CD4-positive, alpha-beta T cell treated with Interleukin-12 subunit alpha and Interleukin-12 subunit beta, for 1 hour (primary cell): ENCODE results near the gene HHIP.

Experiments used
- DNase-seq: peaks from one replicate; pipeline ENCODE4 v3.0.0-alpha.2; 2020

HHIP gene

DNA sequence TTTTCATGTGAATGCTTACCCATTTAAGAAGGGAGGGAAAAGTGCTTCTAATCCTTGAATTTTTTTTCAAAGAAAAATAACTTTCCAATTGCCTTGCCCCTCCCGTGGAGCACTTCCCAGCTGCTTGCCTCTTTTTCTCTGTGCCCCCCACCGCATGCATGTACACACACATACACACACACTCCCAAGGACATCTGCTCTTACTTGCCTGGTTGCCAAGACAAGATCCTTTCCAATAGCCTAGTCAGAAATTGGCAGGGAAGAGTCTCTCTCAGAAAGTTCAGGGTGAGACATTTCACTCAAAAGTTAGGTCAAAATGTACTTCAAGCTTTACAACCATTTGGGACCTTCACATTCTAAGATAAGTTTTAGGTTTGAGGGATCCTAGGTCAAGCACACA is 10.9 kb downstream of the HHIP start:
- no peak for DNase-seq

DNA sequence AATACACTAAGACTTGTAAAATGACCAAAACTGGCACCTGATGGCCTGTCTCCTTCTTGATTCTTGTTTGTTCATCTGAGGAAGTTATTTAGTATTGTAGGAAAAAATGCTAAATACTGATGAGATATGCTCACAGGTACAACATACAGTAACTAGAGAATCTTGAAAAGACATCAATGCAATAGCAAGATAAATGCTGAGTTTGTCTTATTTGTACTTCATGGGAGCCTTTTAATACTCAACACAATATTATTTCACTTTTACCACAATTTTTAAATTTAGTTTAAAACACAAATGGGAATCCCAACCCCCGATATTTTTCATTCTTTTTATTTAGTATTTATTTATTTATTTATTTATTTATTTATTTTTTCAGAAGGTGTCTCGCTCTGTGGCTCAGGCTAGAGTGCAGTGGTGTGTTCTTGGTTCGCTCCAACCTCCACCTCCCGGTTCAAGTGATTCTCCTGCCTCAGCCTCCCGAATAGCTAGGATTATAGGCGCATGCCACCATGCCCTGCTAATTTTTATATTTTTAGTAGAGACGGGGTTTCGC is 12.1 kb downstream of the HHIP start:
- no peak for DNase-seq

DNA sequence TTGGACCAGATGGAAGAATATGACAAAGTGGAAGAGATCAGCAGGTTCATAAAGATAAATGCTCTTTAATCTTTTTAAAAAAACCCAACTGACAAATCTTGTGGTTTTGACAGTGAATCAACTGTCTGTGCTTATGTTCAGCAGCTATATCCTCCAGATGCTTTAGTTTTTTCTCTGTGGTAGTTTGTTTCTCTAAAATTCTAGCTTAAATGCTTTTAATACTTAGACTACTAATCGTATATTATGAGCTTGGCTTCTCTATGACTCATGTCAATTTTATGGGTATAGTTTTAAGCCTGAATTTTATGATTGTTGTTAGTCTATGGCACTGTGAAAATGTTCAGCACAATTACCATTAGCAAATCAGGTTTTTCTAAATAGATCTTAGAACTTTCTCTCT is 12.9 kb downstream of the HHIP start:
- DNase-seq = no peak

DNA sequence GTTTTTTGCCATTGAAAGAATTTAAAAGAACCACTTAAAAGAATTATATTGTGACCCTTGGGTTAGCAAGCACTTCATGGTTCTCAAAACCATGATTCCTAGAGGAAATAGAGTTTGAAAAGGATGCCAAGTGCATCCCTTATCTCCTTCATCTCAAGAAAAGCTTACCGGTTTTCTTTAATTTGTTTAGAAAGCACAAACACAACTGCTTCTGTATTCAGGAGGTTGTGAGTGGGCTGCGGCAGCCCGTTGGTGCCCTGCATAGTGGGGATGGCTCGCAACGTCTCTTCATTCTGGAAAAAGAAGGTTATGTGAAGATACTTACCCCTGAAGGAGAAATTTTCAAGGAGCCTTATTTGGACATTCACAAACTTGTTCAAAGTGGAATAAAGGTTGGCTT is 13.5 kb downstream of the HHIP start:
- no peak for DNase-seq

DNA sequence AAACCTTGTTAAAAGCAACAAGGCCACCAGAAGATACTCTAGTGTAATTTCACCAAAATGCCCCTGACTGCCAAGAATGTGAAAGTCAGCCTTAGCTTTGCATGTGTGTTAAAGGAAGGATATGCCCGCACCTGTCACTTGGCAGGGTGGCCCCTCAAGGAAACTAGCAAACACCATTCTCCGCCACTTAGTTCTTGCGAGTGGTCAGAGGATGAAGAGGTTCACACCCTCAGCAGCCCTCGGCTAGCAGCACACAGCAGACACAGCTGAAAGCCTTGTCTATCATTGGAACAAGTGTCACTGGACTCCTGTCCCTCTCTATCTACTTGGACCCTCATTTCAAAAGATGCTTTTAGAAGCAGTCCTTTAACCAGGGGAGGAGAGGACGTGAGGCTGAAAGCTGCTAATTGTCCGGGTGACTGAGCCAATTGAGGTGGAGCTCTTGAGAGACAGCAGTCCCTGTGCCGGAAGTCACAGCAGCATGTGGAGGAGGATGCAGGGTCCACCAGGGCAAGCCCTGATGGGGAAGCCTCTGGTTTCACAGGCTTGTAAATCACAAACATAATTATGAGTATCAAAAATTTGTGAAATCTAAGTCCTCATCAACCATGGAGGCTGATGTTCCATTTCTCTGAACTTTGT is 18.0 kb downstream of the HHIP start:
- no peak for DNase-seq

DNA sequence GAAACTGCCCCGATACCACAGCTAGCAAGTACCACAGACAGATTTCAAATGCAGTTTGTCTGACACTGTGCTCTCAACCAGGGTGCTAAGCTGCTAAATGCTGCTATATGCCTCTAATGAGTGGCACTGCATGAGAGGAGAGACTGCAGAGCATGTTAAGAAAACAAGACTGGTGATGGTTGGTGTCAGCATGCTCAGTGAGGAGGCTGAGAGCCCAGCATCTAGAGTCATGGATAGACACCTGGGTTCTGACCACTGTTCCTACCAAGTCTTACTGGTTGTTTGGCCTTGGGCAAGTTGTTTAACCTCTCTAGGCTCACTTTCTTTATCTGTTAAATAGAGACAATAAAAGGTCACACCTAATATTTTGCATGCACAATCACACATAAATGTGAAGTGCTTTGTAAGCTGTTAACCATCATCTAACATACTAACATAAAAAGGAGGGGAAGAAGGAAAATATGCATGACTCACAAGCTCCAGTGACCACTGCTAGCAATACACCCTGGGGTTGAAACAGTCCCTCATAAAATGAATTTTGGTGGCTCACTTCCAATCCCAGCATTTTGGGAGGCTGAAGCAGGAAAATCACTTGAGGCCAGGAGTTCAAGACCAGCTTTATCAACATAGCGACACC is 20.7 kb downstream of the HHIP start:
- no peak for DNase-seq

DNA sequence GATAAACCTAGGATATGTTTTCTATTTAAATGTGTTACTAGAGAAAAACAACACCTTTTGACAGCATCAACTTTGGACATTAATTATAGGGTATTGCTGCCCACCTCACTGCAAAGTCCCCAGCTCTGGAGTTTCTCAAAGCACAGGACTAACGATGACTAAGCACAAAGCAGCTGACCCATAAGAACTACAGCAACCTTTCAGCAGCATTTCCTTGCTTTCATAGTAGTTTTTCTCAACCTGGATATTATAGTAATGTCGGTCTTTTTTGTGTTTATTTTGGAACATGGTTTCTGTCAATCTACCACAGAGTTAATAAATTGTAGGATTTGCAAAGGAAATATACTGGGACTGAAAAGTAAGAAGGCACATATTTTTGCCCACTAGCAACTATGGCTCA is 21.5 kb downstream of the HHIP start:
- no peak for DNase-seq

DNA sequence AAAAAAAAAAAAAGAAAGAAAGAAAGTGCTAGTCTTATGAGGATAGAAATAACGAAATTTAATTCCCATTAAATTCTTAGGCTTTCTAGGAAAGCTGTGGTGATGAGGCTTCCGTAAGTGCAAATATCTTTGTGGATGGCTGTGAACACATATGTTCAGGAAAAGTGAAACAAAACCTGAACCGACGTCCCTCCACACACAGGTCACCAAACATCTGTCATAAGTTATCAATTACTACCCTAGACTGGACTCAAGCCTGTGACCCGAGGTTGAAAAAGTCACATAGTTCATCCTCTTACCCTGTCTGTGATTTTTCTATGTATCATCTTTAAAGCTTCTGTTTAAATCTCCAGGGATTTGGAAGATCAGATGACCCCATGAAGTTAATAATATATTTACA is 24.8 kb downstream of the HHIP start:
- DNase-seq = no peak

DNA sequence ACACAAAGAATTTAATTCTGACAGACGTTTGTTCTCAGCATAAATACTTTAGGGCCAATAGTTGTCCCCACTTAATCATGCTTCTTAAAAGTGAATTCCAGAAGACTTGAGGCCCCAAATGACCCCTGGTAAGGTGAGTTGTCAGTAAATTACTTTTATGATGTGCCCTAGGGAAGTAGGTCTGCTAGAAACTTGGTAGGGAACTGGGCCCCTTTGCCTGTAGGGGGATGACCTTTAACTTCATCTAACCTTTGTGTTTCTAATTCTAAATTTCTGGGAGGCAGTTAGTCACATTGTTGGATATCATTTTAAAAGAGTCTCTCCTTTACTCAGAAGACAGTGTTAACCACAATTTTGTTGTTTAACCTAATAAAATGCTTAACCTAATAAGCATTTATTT is 28.8 kb downstream of the HHIP start:
- DNase-seq = no peak

DNA sequence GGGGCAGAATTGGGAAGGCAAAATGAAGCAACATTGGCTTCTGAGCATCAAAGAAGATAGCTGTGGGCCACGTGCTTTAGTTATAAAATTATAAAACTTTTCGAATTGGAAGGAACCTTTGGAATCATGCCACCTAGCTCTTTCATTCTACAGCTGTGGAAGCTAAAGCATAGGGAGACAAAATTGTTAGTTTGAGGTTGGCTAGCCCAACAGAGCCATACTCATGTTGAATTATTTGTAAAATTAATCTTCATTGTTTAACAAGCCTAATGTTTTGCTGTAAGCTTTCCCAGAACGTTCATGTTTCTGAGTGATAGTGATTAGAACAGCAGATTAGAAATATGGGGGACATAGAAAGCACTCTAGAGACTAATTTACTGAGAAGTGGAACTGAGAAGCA is 35.9 kb downstream of the HHIP start:
- no peak for DNase-seq

DNA sequence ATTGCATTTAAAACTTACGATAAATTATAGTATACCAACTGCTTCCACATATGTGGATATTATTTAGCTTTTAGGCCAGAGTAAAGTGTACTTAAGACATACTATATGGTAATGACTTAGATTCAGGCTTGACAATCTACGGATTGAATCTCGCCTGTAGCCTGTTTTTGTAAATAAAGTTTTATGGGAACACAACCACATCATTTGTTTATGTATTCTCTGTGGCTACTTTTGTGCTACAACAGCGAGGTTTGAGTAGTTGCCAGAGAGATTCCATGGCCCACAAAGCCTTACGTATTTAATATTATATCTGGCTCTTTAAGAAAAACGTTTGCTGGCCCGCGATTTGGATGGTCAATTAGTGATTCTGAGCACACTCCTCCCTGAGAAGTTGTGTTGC is 37.6 kb downstream of the HHIP start:
- no peak for DNase-seq

DNA sequence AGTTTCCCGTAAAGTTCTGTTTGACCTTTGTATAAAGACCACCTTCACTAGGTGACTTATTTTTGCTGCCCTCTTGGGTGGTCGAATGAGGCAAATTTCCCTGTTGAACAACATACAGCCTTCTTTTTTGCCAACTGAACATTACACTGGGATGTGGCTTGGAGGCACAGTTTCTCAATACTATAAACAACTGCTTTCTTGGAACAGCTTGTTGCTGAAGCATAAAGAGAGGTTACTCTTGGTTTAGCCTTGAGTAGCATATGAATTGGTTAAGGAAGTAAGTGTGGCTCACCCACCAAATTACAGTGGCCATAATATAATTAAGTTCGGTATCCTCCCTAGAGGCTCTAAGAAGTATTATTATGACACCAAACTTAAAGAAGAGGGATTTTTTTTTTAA is 40.0 kb downstream of the HHIP start:
- DNase-seq = no peak

DNA sequence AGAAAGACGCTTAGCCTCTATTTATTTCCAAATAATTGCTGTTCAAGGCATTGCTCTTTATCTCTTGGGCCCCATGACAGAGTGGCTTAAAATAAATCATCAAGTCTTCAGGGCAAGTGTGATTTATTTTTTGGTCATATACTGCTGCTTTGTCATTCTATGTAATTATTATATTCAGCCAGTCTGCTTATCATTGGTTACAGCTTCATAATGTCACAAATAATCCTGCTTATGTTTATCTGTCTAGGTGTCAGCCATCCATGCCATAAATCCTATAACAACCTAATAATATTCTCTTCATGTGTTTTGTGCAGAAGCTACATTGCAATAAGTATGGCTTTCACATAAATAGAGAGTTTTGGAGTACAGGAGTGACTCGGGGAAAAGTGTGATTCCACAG is 41.0 kb downstream of the HHIP start:
- no peak for DNase-seq

DNA sequence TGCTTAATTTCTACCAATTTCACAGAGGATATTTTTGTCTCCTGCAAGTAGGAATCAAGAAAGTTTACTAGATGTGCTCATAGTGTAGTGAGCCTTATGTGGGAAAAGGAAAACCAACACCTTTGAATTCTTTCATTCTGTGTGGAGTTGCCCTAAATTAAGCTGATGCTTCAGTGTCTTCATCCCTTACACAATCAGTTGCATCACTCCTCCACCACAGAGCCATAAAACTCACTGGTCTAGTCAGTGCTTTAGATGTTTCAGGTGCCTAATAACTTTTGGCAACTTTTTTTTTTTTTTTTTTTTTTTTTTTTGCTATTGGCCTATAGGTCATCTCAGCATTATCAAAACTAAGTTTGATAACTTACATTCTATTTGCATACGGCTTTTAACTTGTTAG is 41.5 kb downstream of the HHIP start:
- no peak for DNase-seq

DNA sequence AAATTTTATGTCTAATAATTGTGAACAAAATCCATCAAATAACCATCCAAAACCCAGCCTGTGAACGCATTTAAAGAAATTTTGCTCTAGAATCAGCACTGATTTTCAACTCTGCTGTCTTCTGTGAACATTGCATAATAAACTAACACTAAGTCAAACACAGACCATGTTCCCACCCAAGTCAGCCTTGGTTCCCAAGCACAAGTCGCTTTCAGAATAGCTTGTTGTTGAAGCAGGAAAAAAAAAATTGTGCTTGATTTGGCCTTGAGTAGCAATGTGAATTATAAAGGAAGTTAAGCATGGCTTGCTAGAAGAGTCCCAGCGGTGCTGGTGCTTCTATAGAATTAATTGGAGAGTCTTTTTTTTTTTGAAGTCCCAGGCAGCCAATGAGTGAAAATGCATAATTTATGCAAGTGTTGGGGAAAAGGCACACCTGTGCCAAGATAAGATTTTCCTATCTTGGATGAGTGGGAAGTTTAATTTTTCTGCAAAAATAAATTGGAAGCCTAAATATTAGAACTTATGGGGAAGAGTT is 42.1 kb downstream of the HHIP start:
- DNase-seq = no peak

DNA sequence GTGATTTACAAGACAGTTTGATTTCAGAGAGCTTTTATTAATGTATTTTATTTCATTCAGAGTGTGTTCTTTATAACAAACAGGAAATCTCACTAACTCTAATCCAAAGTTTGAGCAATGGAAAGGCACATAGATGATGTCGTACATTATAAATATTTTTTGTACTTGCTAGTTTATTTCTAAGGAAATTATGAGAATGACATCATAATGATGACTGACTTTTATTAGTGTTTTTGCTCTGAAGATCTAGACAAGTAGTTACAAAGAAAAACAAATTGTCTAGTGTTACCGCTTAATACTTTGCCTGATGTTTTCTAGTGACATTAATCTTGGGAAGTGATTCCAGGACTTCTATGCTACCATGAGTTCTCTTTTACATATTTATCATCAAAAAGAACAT is 43.2 kb downstream of the HHIP start:
- no peak for DNase-seq

DNA sequence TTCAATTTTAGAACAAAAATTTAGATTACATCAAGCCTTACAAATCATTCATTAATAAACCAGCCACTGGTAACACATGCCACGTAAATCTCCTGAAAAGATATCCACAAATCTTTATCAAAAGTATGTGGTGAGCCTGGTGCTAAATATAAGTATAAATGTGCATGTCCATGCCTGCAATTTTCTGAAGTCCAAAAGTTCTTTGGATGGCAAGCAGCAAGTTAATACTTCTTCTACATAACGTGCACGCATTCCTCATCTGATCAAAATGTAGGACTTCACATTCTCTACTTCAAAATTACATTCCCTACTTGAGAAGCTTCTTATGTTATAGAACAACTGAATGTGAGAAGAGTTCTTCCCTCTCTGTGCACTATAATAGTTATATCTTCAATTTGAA is 49.8 kb downstream of the HHIP start:
- no peak for DNase-seq

DNA sequence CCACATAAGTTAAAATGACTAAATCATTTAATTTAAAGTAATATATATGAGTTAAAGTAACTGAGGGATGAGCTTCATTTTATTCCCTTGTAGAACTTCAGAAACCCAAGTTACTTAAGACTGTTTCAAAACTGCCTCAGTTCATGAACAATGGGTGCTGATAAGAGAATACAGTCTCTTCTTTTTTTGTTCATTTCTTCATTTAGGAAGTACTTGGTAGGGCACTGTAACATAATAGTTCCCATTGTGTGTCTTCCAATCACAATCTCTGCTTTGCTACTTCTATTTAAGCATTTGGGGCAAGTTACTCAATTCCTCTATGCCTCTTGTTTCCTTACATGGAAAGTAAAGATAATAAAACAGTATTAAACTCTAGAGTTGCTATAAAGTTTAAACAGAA is 50.4 kb downstream of the HHIP start:
- no peak for DNase-seq

DNA sequence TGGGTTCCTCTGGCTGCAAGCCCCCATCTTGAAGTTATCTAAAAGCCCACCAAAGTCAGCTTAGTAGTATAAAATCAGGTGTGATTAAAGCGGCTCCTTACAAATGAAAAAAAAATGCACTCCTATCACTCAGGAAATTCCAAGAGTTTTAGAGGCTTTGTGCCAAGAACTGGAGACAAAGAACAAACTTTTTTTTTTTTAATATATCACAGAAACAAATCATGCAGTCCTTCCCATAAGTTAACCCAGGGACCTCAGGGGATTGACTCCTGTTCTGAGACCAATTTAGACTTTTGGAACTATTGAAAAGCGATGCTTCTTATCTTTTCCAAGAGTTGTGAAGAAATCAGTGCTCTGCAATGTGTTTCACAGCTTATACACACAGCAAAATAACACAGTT is 53.6 kb downstream of the HHIP start:
- DNase-seq = no peak

DNA sequence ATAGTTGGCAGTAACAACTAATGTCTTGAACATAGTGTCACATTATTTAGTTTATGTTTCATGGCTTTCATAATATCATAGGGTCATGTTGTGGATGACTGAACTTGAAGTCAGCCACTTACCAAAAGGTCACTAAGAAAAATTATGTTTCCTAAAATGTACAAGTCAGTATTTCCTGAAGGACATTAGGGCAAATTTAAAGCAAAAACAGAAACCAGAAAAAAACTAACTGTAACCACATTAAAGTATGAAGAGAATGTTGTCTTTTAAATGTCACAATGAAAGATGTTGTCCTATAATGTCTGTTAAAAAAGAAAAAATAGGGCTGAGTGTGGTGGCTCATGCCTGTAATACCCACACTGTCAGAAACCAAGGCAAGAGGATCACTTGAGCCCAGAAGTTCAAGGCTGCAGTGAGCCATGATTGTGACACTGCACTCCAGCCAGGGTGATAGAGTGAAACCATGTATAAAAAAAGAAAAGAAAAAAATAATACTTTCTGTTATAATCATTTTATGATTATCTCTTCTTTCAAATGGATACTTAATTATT is 55.8 kb downstream of the HHIP start:
- DNase-seq = no peak

DNA sequence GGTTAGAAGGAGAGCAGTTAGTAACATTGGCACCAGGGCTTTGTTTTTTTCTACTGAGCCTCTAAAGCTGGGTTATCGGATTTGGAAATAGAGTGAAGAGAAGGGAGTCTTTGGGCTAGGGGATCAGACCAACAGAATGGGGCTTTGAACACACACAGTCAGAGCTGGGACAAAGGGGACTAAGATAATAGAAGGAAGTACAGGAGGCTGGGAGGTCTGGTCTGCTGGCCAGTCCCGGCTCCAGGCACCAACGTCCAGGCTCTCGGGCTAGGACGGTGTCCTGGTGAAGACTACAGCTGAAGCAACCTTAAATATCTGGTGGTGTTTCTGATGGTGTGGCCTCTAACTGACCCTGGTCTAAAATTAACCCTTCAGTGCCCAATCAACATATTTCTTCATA is 57.5 kb downstream of the HHIP start:
- DNase-seq = no peak

DNA sequence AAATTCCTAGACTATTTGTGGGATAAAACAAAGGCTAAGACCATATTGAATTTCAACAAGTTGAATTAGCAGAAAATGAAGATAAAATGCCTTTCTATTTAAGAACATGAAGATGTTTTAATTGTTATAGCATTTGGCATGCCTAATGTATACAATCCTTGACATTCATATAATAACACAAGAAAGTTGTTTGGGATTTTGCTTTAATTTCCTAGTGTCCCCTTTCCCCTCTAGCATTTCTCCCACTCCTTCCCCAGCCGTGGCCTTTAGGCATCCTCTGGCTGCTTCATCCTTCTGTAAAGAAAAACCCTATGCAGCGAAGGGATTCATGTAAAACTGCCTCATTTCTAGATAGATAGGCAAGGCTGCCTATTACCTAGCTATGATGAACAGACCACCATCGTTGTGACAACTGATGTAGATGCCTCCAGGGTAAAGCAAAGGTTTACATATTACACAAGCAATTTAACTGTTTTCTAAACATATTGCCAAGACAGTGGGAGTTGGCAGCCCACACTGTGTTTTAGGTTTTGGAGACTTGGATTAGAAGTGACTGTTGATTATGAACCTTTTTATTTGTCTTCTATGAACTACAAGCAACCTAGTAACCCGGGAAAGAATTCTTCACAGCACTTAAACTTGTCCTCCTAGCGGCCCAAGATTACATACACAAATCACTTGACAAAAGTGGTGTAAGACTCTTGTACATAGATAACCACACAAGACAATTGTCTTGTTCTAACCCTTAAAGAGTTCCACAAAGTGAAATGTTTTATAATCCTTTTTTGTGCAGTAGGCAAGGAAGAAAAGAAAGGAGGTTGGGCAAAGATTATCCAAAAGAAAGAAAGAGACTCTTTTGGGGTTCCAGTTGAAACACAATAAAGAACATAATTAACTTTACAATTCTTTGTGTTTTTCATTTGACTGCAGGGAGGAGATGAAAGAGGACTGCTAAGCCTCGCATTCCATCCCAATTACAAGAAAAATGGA is 59.9 kb downstream of the HHIP start:
- no peak for DNase-seq

DNA sequence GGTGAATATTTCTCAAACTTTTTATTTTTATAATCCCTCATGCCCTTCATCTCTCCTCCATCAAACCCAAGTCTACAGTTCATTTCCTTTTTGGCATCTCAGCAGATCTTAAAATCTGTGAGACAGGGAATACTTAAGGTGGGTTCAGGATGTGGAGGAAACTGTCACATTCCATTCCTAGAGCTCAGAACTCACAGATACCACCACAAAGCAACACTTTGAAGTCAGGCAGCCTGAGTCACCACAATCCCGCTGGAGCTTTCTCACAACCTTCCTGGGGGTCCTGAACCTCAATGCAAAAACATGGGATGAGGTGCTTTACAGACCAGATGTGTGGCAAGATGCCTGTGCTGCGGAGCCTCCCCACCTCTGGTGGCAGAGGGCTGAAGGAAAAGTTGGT is 63.2 kb downstream of the HHIP start:
- DNase-seq = no peak
